Measurements from ENCODE around the gene CLIP3. TPM values are rescaled to one million over a fixed set of nuclear protein-coding genes. Genes with fewer than 3 reads are reported as not detected.

The CLIP3 gene
- total RNA-seq, 1 donor from 2014 or later: 8.2 TPM

- H3K36me3 ChIP-seq: peaks cover 6% of the 10 kb centered on the region
Measured at GRCh38 chr19:36067681-36068080, 35.0 kb upstream of the CLIP3 start.

DNA sequence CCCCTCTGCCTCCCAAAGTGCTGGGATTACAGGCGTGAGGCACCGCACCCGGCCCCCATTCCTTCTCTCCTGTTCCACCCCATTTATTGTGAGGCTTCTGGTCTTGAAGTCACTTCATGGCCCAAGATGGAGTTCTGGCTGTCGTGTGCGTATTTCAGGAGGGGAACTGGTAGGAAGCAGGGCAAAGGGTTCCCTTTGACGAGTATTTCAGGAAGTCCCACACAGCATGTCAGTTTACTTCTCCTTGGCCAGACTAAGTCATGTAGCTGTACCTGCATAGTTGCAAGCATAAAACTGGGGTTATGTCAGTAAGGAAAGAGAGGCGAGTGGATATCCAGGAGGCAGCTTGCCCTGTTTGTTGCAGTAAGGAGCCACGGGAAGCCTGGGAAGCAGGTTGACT is 32.2 kb upstream of the CLIP3 start:
- Histone ChIP-seq H4K20me1 (ENCODE audit: low read depth) (peaks cover 5% of the 10 kb centered on the region), H3F3A (ENCODE audit: low read depth) (no peaks in the 10 kb centered on the region), H3K4me1 (no peaks in the 10 kb centered on the region), H3K36me3 (no peaks in the 10 kb centered on the region), H3K9me3 (ENCODE audit: low read depth) (no peaks in the 10 kb centered on the region), H3K4me3 (no peak overlapping the region), H3K4me2 (no peak overlapping the region), H3K9ac (no peak overlapping the region), H3K79me2 (ENCODE audit: low read depth) (no peaks in the 10 kb centered on the region), H2AFZ (replicated peaks) (no peak overlapping the region), H3K27ac (no peak overlapping the region), H3K27me3 (no peaks in the 10 kb centered on the region)
- Mint-ChIP-seq H3K4me3 (no peak overlapping the region), H3K27me3 (ENCODE audit: insufficient read depth, low read depth) (no peaks in the 10 kb centered on the region), H3K9me3 (peaks cover 2% of the 10 kb centered on the region), H3K36me3 (peaks cover 27% of the 10 kb centered on the region), H3K4me1 (no peaks in the 10 kb centered on the region), H3K27ac (no peak overlapping the region)
- DNase-seq (ENCODE audit: low spot score): no peak
- no peak for TF ChIP-seq EZH2phosphoT487 (IDR thresholded peaks at IDR 0.05)
- no peak for TF ChIP-seq EZH2 (IDR thresholded peaks at IDR 0.05)
- no peak for TF ChIP-seq CTCF (IDR thresholded peaks at IDR 0.05)

More at GRCh38 chr19:36067681-36068080, 35.0 kb upstream of the CLIP3 start:
- no peaks in the 10 kb centered on the region for H3K27me3 Mint-ChIP-seq (ENCODE audit: insufficient read depth, low read depth)
- no peak overlapping the region for H3K4me3 ChIP-seq
- no peak overlapping the region for H3K27ac Mint-ChIP-seq
- peaks cover 2% of the 10 kb centered on the region for H3K9me3 Mint-ChIP-seq
- H3K4me1 ChIP-seq: no peaks in the 10 kb centered on the region
- no peaks in the 10 kb centered on the region for H3F3A ChIP-seq (ENCODE audit: low read depth)
- no peaks in the 10 kb centered on the region for H3K4me1 Mint-ChIP-seq
- H3K36me3 Mint-ChIP-seq: peaks cover 38% of the 10 kb centered on the region
- no peak overlapping the region for H3K9ac ChIP-seq
- no peak overlapping the region for H3K4me2 ChIP-seq
- H3K27me3 ChIP-seq: no peaks in the 10 kb centered on the region
- DNase-seq (ENCODE audit: low spot score): no peak
- no peak for TF ChIP-seq CTCF (IDR thresholded peaks at IDR 0.05)
- TF ChIP-seq EZH2phosphoT487 (IDR thresholded peaks at IDR 0.05): no peak
- TF ChIP-seq EZH2 (IDR thresholded peaks at IDR 0.05): no peak
- H4K20me1 ChIP-seq (ENCODE audit: low read depth): no peaks in the 10 kb centered on the region
- H2AFZ ChIP-seq (replicated peaks): no peak overlapping the region
- no peaks in the 10 kb centered on the region for H3K79me2 ChIP-seq (ENCODE audit: low read depth)
- no peak overlapping the region for H3K27ac ChIP-seq
- H3K9me3 ChIP-seq (ENCODE audit: low read depth): no peaks in the 10 kb centered on the region
- no peak overlapping the region for H3K4me3 Mint-ChIP-seq

DNA sequence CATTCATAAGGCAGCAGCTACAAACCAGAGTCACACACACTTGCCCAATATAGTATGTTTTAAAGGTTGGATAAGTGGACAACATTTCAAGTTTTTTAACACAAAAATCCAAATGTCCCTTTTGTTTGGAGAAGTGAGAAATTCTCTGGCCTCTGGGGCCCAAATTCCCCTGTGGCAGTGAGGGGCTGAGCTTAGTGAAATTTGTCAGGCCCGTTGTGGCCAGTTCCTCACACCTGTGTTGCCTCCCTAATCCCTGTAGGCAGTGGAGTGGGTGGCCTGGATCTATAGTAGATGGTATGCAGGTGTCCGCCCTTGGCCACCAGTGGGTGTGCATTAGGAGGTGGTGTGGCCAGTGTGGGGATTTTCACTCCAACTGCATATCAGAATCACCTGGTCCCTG is 28.7 kb upstream of the CLIP3 start:
- Histone ChIP-seq H3K27me3 (no peaks in the 10 kb centered on the region), H3K79me2 (ENCODE audit: low read depth) (peaks cover 28% of the 10 kb centered on the region), H4K20me1 (ENCODE audit: low read depth) (peaks cover 14% of the 10 kb centered on the region), H3K9ac (no peak overlapping the region), H2AFZ (replicated peaks) (no peak overlapping the region), H3K27ac (no peak overlapping the region), H3K4me3 (no peak overlapping the region), H3K36me3 (no peaks in the 10 kb centered on the region), H3K4me1 (peaks cover 2% of the 10 kb centered on the region), H3K4me2 (no peak overlapping the region), H3F3A (ENCODE audit: low read depth) (no peaks in the 10 kb centered on the region), H3K9me3 (ENCODE audit: low read depth) (no peaks in the 10 kb centered on the region)
- no peak overlapping the region for H3K27ac Mint-ChIP-seq
- peaks cover 1% of the 10 kb centered on the region for H3K4me1 Mint-ChIP-seq
- H3K9me3 Mint-ChIP-seq: no peaks in the 10 kb centered on the region
- H3K4me3 Mint-ChIP-seq: no peak overlapping the region
- DNase-seq (ENCODE audit: low spot score): no peak
- TF ChIP-seq EZH2 (IDR thresholded peaks at IDR 0.05) (no peak), EZH2phosphoT487 (IDR thresholded peaks at IDR 0.05) (no peak), CTCF (IDR thresholded peaks at IDR 0.05) (no peak)
- H3K36me3 Mint-ChIP-seq: peaks cover 20% of the 10 kb centered on the region
- H3K27me3 Mint-ChIP-seq (ENCODE audit: insufficient read depth, low read depth): no peaks in the 10 kb centered on the region

Measured in neural progenitor cell (in vitro differentiated cells).